GM23248 (cell line): ENCODE measurements around the gene FGD2. TPM values are rescaled to one million over a fixed set of nuclear protein-coding genes. Genes with fewer than 3 reads are reported as not detected.
A peak's percentile ranks its signal among the peaks of the same experiment; 100 is the strongest.

Experiments
- DNase-seq: peaks from one replicate; pipeline ENCODE4 v3.0.0-alpha.2; 2015
- H2AFZ ChIP-seq: fragments of 200-600 bp; sonication (generic); 2 replicates; pipeline ENCODE4 v1.6.1; 2016; ENCODE audit warnings: antibody characterized with exemption
- H3F3A ChIP-seq: fragments of 200-600 bp; sonication (generic); 2 replicates; pipeline ENCODE4 v1.6.1; 2016; ENCODE audit warnings: mild to moderate bottlenecking, antibody characterized with exemption, mixed run types; ENCODE audit not compliant: insufficient read depth
- H3K27ac ChIP-seq: fragments of 200-600 bp; sonication (generic); 2 replicates; pipeline ENCODE4 v1.5.1; 2016; ENCODE audit warnings: mild to moderate bottlenecking
- H3K27me3 ChIP-seq: fragments of 200-600 bp; sonication (generic); replicated peaks from 2 replicates; pipeline ENCODE4 v1.6.1; 2016; ENCODE audit warnings: mild to moderate bottlenecking; ENCODE audit not compliant: insufficient read depth
- H3K36me3 ChIP-seq: fragments of 200-600 bp; sonication (generic); 2 replicates; pipeline ENCODE4 v1.6.1; 2016; ENCODE audit warnings: low read depth, mild to moderate bottlenecking
- H3K4me1 ChIP-seq: fragments of 200-600 bp; sonication (generic); 2 replicates; pipeline ENCODE4 v1.6.1; 2016; ENCODE audit warnings: mild to moderate bottlenecking; ENCODE audit not compliant: insufficient read depth
- H3K4me2 ChIP-seq: fragments of 200-600 bp; sonication (generic); one replicate; pipeline ENCODE4 v1.6.1; 2016; ENCODE audit warnings: mild to moderate bottlenecking; ENCODE audit not compliant: unreplicated experiment
- H3K4me3 ChIP-seq: fragments of 200-600 bp; sonication (generic); 2 replicates; pipeline ENCODE4 v1.5.1; 2016; ENCODE audit warnings: mild to moderate bottlenecking
- H3K79me2 ChIP-seq: fragments of 200-600 bp; sonication (generic); 2 replicates; pipeline ENCODE4 v1.6.1; 2016; ENCODE audit warnings: mild to moderate bottlenecking; ENCODE audit not compliant: insufficient read depth
- H3K9ac ChIP-seq: fragments of 200-600 bp; sonication (generic); 2 replicates; pipeline ENCODE4 v1.6.1; 2016; ENCODE audit warnings: mild to moderate bottlenecking
- H3K9me2 ChIP-seq: fragments of 200-600 bp; sonication (generic); 2 replicates; pipeline ENCODE4 v1.6.1; 2016; ENCODE audit warnings: mixed run types, mild to moderate bottlenecking, moderate library complexity; ENCODE audit not compliant: insufficient read depth
- H3K9me3 ChIP-seq: fragments of 200-600 bp; sonication (generic); one replicate; pipeline ENCODE4 v1.6.1; 2017; ENCODE audit warnings: low read depth
- H4K20me1 ChIP-seq: fragments of 200-600 bp; sonication (generic); 2 replicates; pipeline ENCODE4 v1.6.0; 2016; ENCODE audit not compliant: insufficient read depth
- EZH2 ChIP-seq: fragments of 200-600 bp; sonication (generic); IDR thresholded peaks from 2 replicates; pipeline ENCODE4 v1.6.1; 2018; ENCODE audit warnings: antibody characterized with exemption, mild to moderate bottlenecking; ENCODE audit not compliant: insufficient read depth, poor library complexity, severe bottlenecking
- EZH2phosphoT487 ChIP-seq: fragments of 200-600 bp; sonication (generic); IDR thresholded peaks from 2 replicates; pipeline ENCODE4 v1.6.1; 2018; ENCODE audit warnings: antibody characterized with exemption, moderate library complexity, mild to moderate bottlenecking, low read depth; ENCODE audit not compliant: insufficient read depth
- WGBS, 2 experiments: methylation state at CpG; one replicate each; pipeline ENCODE4 v1.1.6; 2015 to 2017; ENCODE audit warnings: low lambda C conversion rate in 2 of 2, low coverage in 1 of 2; ENCODE audit errors: missing lambda C conversion rate in 2 of 2; 5-methylcytosine and 5-hydroxymethylcytosine counted together
- in situ Hi-C: fragments of 300-500 bp; cut with MboI; formaldehyde crosslinking; loops from 2 replicates; pipeline ENCODE4 v1.15.0; 2020
- polyA plus RNA-seq: library from polyadenylated mRNA; unstranded; fragments of >200 nt; fragmentation: Nextera tagmentation; extraction: Ambion mirVana; gene quantifications from 2 replicates; pipeline ENCODE4 v1.2.1, GENCODE V29; 2016
- total RNA-seq: library from RNA; depleted of rRNA; stranded (reverse); fragments of >200 nt; shearing (Covaris generic); gene quantifications from 2 replicates; pipeline ENCODE4 v1.2.3, GENCODE V29; 2014

FGD2 gene
- total and polyA plus RNA-seq, 2 experiments from 2014 or later, result not detected

GRCh38 chr6:37020812-37021211 is 15.4 kb downstream of the FGD2 start:
- H3K27ac ChIP-seq, result no peak overlapping the region
- no peaks in the 10 kb centered on the region for H3F3A ChIP-seq
- WGBS, 2 experiments, result 94 to 96% methylated on average over 4 to 5 of the region's 5 CpGs
- H3K9me2 ChIP-seq, result no peaks in the 10 kb centered on the region
- DNase-seq, result no peak
- H3K27me3 ChIP-seq, result no peaks in the 10 kb centered on the region
- no peak overlapping the region for H3K4me3 ChIP-seq
- no peaks in the 10 kb centered on the region for H3K9me3 ChIP-seq
- no peaks in the 10 kb centered on the region for H3K36me3 ChIP-seq
- H3K9ac ChIP-seq, result no peak overlapping the region
- H2AFZ ChIP-seq, result no peak overlapping the region
- in situ Hi-C loops, result no loop called here
- no peaks in the 10 kb centered on the region for H3K79me2 ChIP-seq
- H3K4me1 ChIP-seq, result no peaks in the 10 kb centered on the region; the same call in 1 of the 2 replicates
- no peak overlapping the region for H3K4me2 ChIP-seq
- TF ChIP-seq EZH2 (no peak), EZH2phosphoT487 (no peak)
- no peaks in the 10 kb centered on the region for H4K20me1 ChIP-seq

GRCh38 chr6:37021356-37022129 is 16.1 kb downstream of the FGD2 start:
- no peaks in the 10 kb centered on the region for H3K9me3 ChIP-seq
- in situ Hi-C loops, result no loop called here

GRCh38 chr6:37022135-37022863 is 16.8 kb downstream of the FGD2 start:
- H3K79me2 ChIP-seq, result no peaks in the 10 kb centered on the region
- H3K9ac ChIP-seq, result no peak overlapping the region
- H3K4me3 ChIP-seq, result no peak overlapping the region
- H4K20me1 ChIP-seq, result no peaks in the 10 kb centered on the region
- H3K27ac ChIP-seq, result no peak overlapping the region
- H3K9me3 ChIP-seq, result no peaks in the 10 kb centered on the region
- in situ Hi-C loops, result no loop called here
- H3K9me2 ChIP-seq, result no peaks in the 10 kb centered on the region
- H3K4me1 ChIP-seq, result no peaks in the 10 kb centered on the region; the same call in 1 of the 2 replicates
- H3K4me2 ChIP-seq, result no peak overlapping the region
- no peaks in the 10 kb centered on the region for H3K27me3 ChIP-seq
- H3K36me3 ChIP-seq, result no peaks in the 10 kb centered on the region
- no peak for DNase-seq
- TF ChIP-seq EZH2phosphoT487 (no peak), EZH2 (no peak)
- WGBS, 2 experiments, result 91 to 93% methylated on average over 15 to 17 of the region's 17 CpGs
- H2AFZ ChIP-seq, result no peak overlapping the region
- H3F3A ChIP-seq, result no peaks in the 10 kb centered on the region

More at GRCh38 chr6:37021356-37022129, 16.1 kb downstream of the FGD2 start:
- no peak for TF ChIP-seq EZH2
- no peak for TF ChIP-seq EZH2phosphoT487
- Histone ChIP-seq H3K4me2 (no peak overlapping the region), H2AFZ (no peak overlapping the region), H3K27ac (no peak overlapping the region), H3F3A (no peaks in the 10 kb centered on the region), H3K36me3 (no peaks in the 10 kb centered on the region), H3K9me2 (no peaks in the 10 kb centered on the region), H3K4me1 (no peaks in the 10 kb centered on the region; the same call in 1 of the 2 replicates), H3K79me2 (no peaks in the 10 kb centered on the region), H3K4me3 (no peak overlapping the region), H3K9ac (no peak overlapping the region), H4K20me1 (no peaks in the 10 kb centered on the region), H3K27me3 (no peaks in the 10 kb centered on the region)
- WGBS, 2 experiments, result 75 to 83% methylated on average over 13 to 14 of the region's 14 CpGs
- peak; percentile 60 for DNase-seq

- H4K20me1 ChIP-seq, result no peaks in the 10 kb centered on the region
- H3K79me2 ChIP-seq, result no peaks in the 10 kb centered on the region
- in situ Hi-C loops, result no loop called here
- H3K9me2 ChIP-seq, result no peaks in the 10 kb centered on the region
- H3K27ac ChIP-seq, result no peak overlapping the region
- no peak overlapping the region for H3K9ac ChIP-seq
- 44 to 45% methylated on average over 15 of the region's 15 CpGs for WGBS, 2 experiments
- H3K4me3 ChIP-seq, result no peak overlapping the region
- TF ChIP-seq EZH2phosphoT487, result no peak
- TF ChIP-seq EZH2, result no peak
- no peaks in the 10 kb centered on the region for H3K9me3 ChIP-seq
- no peaks in the 10 kb centered on the region for H3K4me1 ChIP-seq
- no peaks in the 10 kb centered on the region for H3K36me3 ChIP-seq
- no peaks in the 10 kb centered on the region for H3K27me3 ChIP-seq
- no peak overlapping the region for H3K4me2 ChIP-seq
- no peaks in the 10 kb centered on the region for H3F3A ChIP-seq
- no peak overlapping the region for H2AFZ ChIP-seq
- peak; percentile 82 for DNase-seq
Measured at GRCh38 chr6:37024656-37025337, 19.3 kb downstream of the FGD2 start.
